DND-41 (cell line): ENCODE measurements around the gene GJD2.

ENCODE experiments used
- CTCF ChIP-seq: IDR thresholded peaks from 2 replicates; pipeline ENCODE4 v1.5.1; 2012; ENCODE audit warnings: borderline replicate concordance, low read length, moderate library complexity, mild to moderate bottlenecking; ENCODE audit not compliant: poor library complexity, severe bottlenecking; ENCODE audit errors: extremely low read depth
- EZH2 ChIP-seq: IDR thresholded peaks from 3 replicates; pipeline ENCODE4 v1.6.1; 2012; ENCODE audit warnings: borderline replicate concordance, low read depth, mild to moderate bottlenecking, moderate library complexity, low read length, inconsistent platforms; ENCODE audit not compliant: severe bottlenecking

DNA sequence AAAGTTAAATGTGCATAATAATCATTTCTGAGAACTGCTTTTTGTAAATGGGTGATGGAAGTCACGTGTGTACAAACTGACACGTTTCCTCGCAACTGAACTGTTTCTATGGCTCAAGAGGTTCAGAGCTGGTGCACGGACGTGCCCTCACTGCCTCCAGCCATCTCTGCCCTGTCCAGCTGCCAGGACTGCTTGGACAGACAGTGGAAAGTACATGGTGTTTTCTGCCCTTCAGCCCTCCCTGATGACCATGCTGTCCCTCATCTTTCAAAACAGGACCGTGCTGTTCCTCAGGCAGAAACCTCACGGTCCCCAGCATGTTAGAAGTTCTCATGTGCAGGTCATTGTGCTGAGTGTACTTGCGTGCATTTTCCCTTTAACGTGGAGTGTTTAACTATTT is 38.7 kb downstream of the GJD2 start:
- no peak for TF ChIP-seq CTCF
- no peak for TF ChIP-seq EZH2
